ENCODE results near the gene DGCR6L. TPM values are rescaled to one million over a fixed set of nuclear protein-coding genes. Genes with fewer than 3 reads are reported as not detected.
"Not testable (repeated sequence)": the region's sequence is repeated elsewhere in the genome, so short reads cannot be mapped to it uniquely, and the experiment has no call there.

Gene DGCR6L
- total RNA-seq, 1 donor from 2014 or later, result 28.1 TPM

GRCh38 chr22:20291604-20292063 is 28.2 kb downstream of the DGCR6L start:
- no peak for DNase-seq (ENCODE audit: low read depth)

GRCh38 chr22:20291249-20291586 is 28.6 kb downstream of the DGCR6L start:
- DNase-seq (ENCODE audit: low read depth), result no peak

- no peak for DNase-seq (ENCODE audit: low read depth)
Observed at GRCh38 chr22:20290578-20291248, 29.1 kb downstream of the DGCR6L start.

- no peak for DNase-seq (ENCODE audit: low read depth)
Observed at GRCh38 chr22:20290045-20290392, 29.8 kb downstream of the DGCR6L start.

GRCh38 chr22:20289182-20290044 is 30.4 kb downstream of the DGCR6L start:
- not testable (repeated sequence) for DNase-seq (ENCODE audit: low read depth)

GRCh38 chr22:20286784-20287423 is 33.0 kb downstream of the DGCR6L start:
- DNase-seq (ENCODE audit: low read depth), result not testable (repeated sequence)

- DNase-seq (ENCODE audit: low read depth), result not testable (repeated sequence)
Observed at GRCh38 chr22:20286312-20286660, 33.6 kb downstream of the DGCR6L start.

- DNase-seq (ENCODE audit: low read depth), result not testable (repeated sequence)
Observed at GRCh38 chr22:20285473-20286311, 34.2 kb downstream of the DGCR6L start.

- no peak for DNase-seq (ENCODE audit: low read depth)
Observed at GRCh38 chr22:20284471-20285086, 35.3 kb downstream of the DGCR6L start.

GRCh38 chr22:20283674-20284066 is 36.2 kb downstream of the DGCR6L start:
- no peak for DNase-seq (ENCODE audit: low read depth)

- no peak for DNase-seq (ENCODE audit: low read depth)
Observed at GRCh38 chr22:20282901-20283673, 36.8 kb downstream of the DGCR6L start.

GRCh38 chr22:20281891-20282290 is 38.0 kb downstream of the DGCR6L start:
- DNase-seq (ENCODE audit: low read depth), result no peak

GRCh38 chr22:20281473-20281872 is 38.4 kb downstream of the DGCR6L start:
- DNase-seq (ENCODE audit: low read depth), result not testable (repeated sequence)

- no peak for DNase-seq (ENCODE audit: low read depth)
Observed at GRCh38 chr22:20280866-20281265, 39.0 kb downstream of the DGCR6L start.

GRCh38 chr22:20280163-20280562 is 39.7 kb downstream of the DGCR6L start:
- DNase-seq (ENCODE audit: low read depth), result not testable (repeated sequence)

GRCh38 chr22:20279662-20280134 is 40.2 kb downstream of the DGCR6L start:
- DNase-seq (ENCODE audit: low read depth), result no peak

GRCh38 chr22:20278726-20279490 is 41.0 kb downstream of the DGCR6L start:
- not testable (repeated sequence) for DNase-seq (ENCODE audit: low read depth)

GRCh38 chr22:20277936-20278635 is 41.8 kb downstream of the DGCR6L start:
- DNase-seq (ENCODE audit: low read depth), result not testable (repeated sequence)

GRCh38 chr22:20276468-20276867 is 43.4 kb downstream of the DGCR6L start:
- no peak for DNase-seq (ENCODE audit: low read depth)
